Esophagus mucosa (tissue), 1 donor: ENCODE measurements around the gene MYL11. TPM values are rescaled to one million over a fixed set of nuclear protein-coding genes. Genes with fewer than 3 reads are reported as not detected.

Experiments used
- total RNA-seq: library from RNA; stranded (reverse); gene quantifications from one replicate; pipeline ENCODE4 v1.2.4, GENCODE V29; 2023
- donor health status: DM: yes; HTN: yes; CAD: no.

MYL11 gene
- total RNA-seq, 1 donor from 2014 or later = 2.2 TPM

Other genes starting within 250 kb of the MYL11 start
- gene CORO1A, start 191.2 kb upstream of the MYL11 start, total RNA-seq = 9.0 TPM
- 131 TPM for gene BOLA2B, start 181.1 kb upstream of the MYL11 start, total RNA-seq
- 27.9 TPM for gene SLX1A, start 180.9 kb upstream of the MYL11 start, total RNA-seq
- 7.1 TPM for gene SULT1A3, start 175.5 kb upstream of the MYL11 start, total RNA-seq
- 11.2 TPM for gene NPIPB13, start 126.3 kb upstream of the MYL11 start, total RNA-seq
- 44.3 TPM for gene CD2BP2, start 19.5 kb upstream of the MYL11 start, total RNA-seq
- 25.3 TPM for gene TBC1D10B, start 4.3 kb upstream of the MYL11 start, total RNA-seq
- gene SEPTIN1, start 7.8 kb downstream of the MYL11 start, total RNA-seq = 2.4 TPM
- gene ZNF48, start 20.6 kb downstream of the MYL11 start, total RNA-seq = 2.6 TPM
- gene ZNF771, start 32.8 kb downstream of the MYL11 start, total RNA-seq = 3.2 TPM
- gene DCTPP1, start 55.2 kb downstream of the MYL11 start, total RNA-seq = 49.0 TPM
- 21.6 TPM for gene SEPHS2, start 71.1 kb downstream of the MYL11 start, total RNA-seq
- gene ITGAL, start 97.9 kb downstream of the MYL11 start, total RNA-seq = 2.0 TPM
- 11.7 TPM for gene ZNF768, start 151.8 kb downstream of the MYL11 start, total RNA-seq
- gene ZNF747, start 160.1 kb downstream of the MYL11 start, total RNA-seq = 4.7 TPM
- gene ZNF764, start 183.6 kb downstream of the MYL11 start, total RNA-seq = 3.0 TPM
- gene ZNF688, start 196.9 kb downstream of the MYL11 start, total RNA-seq = 9.7 TPM
- gene ZNF785, start 210.9 kb downstream of the MYL11 start, total RNA-seq = 8.4 TPM
- 2.8 TPM for gene ZNF689, start 235.6 kb downstream of the MYL11 start, total RNA-seq